GM18499 (cell line): ENCODE results near the gene EXOC6B.

Source experiments
- ATAC-seq: cut with Tn5 transposase; IDR thresholded peaks from one replicate; pipeline ENCODE4 v1.9.1; 2021; ENCODE audit warnings: moderate number of reproducible peaks; ENCODE audit not compliant: insufficient read depth, unreplicated experiment

Gene EXOC6B

DNA sequence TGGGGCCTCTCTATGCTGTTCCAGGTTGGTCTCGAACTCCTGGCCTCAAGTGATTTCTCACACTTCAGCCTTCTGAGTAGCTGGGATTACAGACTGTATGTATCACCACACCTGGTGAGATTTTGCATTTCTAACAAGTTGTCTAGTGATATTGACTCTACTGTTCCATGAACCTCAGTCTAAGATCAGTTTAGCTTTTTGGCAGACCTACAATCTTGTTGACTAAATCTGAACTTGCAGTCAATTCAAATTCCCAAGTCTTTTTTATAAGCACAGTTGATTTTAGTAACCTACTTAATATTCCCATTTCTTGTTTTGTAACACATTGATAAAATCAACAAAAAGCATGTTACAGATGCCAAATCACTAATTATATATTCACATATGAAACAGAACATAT lies 412.1 kb downstream of the EXOC6B start:
- no peak for ATAC-seq

DNA sequence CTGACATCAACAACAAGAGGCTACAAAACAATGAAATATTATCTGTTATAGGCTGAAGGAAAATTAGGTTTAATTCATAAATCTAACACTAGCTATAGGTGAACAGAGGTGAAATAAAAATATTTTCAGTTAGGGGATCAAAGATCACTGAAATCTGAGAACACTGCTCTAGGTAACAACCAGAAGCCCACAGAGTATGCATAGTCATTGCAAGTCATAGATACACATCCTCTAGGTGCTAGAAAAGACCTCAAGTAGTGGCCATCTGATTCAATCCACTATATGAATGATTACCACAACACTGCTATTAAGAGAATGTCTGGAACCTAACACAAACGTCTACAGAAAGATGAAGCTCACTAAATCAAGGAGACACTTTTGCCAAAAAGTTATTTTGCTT lies 413.6 kb downstream of the EXOC6B start:
- no peak for ATAC-seq

DNA sequence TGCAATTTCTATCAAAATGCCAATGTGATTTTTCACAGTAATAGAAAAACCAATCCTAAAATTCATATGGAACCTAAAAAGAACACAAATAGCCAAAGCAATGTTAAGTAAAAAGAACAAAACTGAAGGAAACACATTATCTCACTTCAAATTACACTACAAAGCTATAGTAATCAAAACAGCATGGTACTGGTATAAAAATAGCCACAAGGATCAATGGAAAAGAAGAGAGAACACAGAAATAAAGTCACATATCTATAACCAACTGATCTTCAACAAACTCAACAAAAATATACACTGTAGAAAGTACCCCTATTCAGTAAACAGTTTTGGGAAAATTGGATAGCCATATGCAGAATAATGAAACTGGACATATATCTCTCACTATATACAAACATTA lies 426.0 kb downstream of the EXOC6B start:
- ATAC-seq, result no peak

DNA sequence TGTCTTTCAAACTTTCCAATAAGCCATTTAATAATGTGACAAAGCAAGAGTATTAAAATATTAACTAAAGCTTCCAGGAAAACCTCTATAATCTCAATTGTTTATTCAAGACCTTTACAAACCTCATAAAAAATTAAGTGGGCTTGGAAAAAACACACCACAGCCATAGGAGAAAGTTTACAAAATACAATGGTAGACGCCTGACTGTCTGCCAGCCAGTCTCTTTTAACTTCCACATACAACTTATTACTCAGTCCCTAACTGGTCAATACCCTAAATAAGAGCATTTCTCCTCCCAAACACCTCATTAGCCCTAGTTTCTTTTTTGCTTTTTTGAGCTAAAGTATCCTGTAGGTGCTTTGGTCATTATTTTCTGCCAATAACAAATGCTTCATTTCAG lies 430.7 kb downstream of the EXOC6B start:
- ATAC-seq, result no peak

DNA sequence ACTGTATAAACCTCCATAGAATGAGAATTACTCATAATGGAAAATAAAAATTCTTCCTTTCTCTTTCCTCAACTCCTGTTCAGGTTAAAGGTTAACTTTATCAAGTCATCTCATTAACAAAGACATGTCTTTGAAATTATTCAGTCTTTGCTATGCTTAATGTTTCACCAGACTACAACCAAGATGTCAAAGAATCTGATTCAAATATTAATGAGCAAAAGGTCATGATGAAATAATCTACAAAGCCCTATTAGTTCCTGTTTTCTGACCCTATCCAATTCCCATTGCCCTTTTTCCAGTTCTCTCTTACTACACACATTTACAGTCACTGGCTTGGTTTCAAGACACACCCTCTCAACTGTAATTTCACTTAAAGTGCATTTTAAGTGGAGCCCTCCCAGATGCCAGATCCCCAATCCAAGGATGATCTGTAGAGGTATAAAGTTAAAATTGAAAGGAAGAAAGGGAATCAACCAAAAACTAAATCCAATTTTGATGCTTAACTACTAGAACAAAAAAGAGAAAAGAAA lies 431.2 kb downstream of the EXOC6B start:
- ATAC-seq, result no peak

DNA sequence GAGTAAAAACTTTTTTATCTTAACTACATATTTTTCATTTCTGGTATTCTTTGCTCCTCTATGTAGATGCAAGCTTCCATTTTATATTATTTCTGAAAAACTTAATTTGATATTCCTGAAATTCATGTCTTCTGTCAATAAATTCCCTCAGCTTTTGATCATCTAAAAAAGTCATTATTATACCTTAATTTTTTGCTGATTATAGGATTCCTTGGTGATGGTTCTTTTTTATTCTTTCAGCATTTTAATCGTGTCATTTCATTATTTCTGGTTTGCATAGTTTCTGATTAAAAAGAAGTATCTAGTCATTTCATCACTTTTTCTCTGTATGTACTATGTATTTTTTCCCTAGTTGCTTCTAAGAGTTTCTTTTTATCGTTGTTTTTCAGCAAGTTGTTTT lies 436.4 kb downstream of the EXOC6B start:
- ATAC-seq, result no peak

DNA sequence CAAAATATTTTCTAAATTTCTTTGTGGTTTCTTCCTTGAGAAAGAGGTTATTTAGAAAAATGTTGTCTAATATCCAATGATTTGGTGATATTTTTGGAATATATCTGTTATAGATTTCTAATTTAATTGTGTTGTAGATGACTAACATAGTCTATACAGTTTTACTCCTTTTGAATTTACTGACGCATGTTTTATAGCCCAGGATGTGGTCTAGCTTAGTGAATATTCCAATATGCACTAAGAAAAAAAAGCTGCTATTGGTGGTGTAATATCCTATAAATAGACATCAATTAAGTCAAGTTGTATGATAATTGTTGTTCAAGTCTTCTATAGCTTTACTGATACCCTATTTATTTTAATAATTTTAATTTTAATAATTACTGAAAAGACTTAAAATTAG lies 437.6 kb downstream of the EXOC6B start:
- no peak for ATAC-seq

DNA sequence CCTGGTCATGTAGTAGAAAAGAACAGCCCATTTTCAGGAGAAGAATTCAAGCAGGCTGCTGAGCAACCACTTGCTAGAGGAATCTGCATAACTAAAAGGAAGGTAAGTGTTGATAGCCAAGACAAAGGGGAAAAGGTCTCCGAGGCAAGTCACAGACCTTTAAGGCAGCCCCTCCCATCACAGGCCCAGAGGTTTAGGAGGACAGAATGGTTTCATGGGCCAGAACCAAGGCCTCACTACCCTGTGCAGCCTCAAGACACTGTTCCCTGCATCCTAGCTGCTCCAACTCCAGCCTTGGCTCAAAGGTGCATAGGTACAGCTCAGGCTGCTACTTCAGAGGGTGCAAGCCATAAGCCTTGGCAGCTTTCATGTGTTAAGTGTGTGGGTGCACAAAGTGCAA lies 439.5 kb downstream of the EXOC6B start:
- no peak for ATAC-seq

DNA sequence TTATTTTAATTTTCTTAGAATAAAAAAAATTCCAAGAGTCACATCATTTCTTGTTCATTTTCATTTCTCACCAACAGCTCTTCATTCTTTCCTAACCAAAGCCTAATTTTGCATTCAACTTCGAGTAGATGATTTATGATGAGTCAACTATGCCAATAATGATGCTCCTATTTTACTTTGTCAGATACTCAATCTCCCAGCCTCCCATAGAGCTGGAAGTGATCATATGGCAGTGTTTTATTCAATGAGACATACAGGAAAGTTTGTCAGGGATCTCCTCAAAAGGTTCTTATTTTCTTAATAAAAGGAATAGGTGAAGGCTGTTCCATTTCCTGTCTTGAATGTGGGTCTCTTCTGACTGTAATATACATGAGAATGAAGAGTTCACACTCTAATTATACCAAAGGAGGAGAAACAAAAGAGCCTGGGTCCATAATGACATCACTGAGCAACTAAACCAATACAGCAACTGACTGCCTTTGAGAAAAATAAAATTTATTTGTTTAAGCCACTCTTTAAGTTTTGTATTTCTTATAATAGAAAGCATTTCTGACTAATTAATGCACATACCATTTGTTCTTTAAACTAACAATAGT lies 447.0 kb downstream of the EXOC6B start:
- no peak for ATAC-seq

DNA sequence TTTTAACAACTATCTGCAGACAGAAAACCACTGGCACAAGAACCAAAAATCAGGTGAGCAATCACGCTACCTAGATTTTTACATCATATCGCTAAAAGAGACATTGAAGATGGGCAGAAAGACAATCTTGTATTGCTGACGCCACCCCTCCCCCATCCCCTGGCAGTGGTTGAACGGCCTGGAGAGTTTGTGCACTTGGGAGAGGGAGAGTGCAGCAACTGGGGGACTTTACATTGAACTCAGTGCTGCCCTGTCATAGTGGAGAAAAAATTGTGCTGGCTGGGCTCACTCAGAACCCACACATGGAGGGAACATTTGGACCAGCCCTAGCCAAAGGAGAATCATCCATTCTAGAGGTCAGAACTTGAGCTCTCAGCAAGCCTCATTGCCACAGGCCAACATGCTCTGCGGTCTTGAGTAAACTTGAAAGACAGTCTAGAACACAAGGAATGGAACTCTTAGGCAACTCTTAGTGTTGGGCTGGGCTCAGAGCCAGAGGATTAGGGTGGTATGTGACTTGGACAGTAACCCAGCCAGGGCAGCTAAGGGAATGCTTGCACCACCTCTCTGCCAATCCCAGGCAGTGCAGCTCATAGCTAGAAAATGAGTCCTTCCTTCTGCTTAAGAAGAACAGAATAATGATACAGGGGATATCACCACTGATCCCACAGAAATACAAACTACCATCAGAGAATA lies 458.2 kb downstream of the EXOC6B start:
- ATAC-seq, result no peak

DNA sequence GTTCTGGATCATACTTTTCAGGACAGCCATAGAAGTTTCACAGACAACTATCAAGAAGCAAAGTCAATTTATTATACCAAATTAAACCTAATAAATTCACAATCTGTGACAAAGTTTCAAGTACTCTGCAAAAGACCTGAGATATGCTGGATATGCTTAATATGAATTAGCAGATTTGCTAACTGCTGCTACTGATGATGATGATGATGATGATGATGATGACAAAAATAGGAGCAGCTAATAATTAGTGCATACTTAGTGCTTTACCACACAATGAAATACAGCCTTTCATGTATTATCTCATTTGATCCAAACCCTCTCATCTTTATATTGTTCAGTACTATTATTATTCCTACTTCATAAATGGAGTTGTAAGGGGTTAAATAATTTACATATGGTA lies 462.4 kb downstream of the EXOC6B start:
- no peak for ATAC-seq

DNA sequence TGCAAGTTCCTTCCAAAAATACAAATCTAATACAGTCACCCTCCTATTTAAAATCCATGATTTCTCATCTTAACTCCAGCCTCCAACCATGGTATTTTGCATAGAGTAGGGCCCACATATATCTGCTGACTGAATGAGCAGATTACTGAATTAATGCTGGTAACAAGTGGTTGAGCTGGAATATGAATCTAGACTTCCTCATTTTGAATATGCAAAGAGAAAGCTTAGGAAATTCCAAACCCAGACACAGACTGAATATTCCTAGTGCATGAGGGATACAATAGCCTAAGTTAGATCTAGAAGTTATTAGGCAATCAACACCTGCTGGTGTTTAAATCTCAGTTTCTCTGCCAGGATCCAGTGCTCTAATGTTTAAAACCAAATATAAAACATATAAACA lies 463.1 kb downstream of the EXOC6B start:
- ATAC-seq, result no peak

DNA sequence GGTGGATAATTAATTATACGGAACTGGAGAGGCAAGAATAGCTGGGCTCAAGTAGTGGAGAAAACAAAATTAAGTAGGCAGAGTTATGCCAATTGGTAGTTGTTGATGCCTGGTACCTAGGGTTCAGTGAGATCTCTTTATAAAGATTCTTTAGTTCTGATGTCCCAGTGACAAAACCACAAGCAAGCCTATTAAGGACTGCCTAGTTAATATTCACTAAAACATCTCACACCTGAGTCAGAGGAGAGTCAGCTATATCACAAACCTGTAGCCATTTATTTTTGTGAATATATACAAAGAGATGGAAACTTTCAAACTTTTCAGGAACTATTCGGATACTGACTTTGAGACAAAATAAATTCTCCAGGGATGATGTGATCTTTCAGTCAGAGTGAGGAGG lies 464.3 kb downstream of the EXOC6B start:
- no peak for ATAC-seq

DNA sequence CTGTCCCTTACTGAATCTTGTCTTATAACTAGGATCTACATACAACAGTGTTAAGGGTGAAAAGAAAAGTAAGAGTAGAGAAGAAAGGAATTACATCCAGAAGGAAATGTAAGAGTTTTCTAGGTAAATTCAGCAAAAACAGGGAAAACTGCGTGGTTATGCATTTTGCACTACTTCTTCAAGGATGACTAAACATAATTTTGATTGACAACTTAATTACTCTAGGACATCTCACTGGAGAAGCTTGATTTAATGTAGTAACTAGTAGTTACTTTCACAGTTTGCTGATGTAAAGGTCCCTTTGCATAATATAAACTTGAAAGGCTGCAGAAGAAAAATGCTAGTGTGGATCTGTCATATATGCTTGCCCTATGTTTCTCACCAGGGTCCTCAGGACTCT lies 464.8 kb downstream of the EXOC6B start:
- no peak for ATAC-seq

DNA sequence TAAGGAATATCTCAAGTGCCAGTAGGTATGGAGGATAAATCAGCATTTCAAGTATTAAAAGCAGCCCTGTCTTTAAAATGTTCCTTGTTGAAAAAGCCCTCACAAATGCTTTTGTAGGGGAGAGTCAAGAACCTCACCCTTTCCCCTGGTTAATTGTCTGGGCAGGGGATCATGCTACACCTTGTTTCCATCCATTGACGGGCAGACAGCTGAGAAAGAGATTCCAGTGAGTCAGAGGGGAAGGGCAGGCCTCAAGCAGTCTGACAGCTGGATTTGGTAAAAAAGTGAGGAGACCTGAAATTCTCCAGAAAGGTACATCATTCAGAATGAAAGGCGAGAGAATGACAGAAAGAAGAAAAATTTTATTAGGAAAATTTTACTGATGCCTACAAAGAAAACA lies 475.0 kb downstream of the EXOC6B start:
- no peak for ATAC-seq

DNA sequence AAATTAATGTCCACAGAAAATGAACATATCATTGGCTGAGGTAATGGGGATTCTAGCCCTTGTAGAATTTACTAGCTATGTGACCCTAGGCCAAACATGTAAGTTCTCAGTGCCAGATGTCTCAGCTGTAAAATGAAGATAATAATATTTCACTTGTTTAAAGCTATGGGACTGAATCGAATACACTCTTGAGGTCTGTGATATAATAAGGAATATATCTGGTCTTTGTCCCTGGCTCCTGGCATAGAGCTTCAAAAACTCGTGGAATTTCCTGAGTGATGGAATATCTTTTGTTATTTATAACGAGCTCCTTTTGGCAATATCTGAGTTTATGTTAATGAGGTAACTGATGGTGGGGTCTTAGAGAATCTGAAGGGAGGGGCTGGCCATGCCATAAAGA lies 476.8 kb downstream of the EXOC6B start:
- no peak for ATAC-seq

DNA sequence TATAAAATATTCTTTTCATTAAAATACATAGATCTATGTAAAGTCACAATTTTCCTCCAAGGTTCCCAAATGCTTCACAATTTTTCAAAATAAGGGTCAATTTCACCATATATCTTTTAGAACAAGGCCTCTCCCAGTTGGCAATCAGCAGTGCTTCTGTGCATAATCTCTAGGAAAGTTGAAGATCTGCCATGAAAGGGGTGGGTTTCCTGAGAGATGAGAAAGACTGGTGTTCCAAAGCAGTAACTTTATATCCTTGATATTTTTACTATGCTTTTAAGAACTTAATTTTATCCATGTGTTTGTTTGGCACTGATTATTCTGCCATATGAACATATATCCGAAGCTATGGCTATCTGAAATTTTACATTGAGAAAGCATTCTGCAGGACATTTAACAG lies 478.8 kb downstream of the EXOC6B start:
- no peak for ATAC-seq

DNA sequence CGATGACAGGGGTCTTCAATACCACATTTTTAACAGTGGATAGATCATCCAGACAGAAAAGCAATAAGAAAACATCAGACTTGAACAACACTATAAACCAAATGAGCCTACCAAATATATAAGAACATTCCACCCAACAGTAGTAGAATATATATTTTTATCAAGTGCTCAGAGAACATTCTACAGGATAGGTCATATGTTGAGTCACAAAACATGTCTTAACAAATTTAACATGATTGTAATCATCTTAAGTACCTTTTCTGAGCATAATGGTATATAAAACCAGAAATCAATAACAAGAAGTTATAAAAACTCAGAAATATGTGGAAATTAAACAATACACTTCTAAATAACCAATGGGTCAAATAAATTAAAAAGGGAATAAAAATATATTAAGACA lies 484.2 kb downstream of the EXOC6B start:
- no peak for ATAC-seq

DNA sequence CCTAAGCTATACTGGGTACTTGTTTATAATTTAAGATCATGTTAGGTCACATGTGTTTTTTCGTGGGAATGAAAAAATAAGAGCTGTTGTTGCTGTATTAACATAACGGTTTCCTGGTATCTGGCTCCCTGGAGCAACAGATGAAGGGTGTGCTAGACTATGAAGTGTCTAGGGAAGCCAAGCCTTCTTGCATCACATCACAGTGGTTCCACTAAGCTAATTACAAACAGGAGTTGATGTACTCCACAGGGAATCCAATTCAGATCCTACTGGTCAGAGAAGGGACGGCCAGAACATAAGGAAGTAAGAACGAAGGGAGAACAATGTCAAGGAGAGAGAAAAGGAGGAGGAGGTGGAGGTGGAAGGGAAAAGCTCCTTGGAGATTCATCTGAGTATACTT lies 485.2 kb downstream of the EXOC6B start:
- ATAC-seq, result no peak

DNA sequence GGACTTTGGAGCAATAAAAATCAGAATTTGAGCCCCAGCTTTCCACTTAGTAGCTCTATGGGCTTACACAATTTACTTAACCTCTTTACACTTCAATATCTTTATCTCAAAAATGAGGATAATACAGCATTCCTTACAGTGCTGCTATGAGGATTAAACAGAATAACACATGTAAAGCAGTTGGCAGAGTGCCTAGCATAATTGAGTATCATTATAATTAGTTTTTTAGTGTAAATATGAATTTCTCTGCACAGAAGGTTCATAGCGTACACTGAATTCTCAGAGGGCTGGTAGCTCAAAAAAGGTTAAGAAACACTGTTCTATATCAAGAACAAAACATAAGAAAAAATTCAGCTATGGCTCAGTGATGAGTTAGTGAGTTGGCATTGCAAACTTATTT lies 487.8 kb downstream of the EXOC6B start:
- ATAC-seq, result no peak

DNA sequence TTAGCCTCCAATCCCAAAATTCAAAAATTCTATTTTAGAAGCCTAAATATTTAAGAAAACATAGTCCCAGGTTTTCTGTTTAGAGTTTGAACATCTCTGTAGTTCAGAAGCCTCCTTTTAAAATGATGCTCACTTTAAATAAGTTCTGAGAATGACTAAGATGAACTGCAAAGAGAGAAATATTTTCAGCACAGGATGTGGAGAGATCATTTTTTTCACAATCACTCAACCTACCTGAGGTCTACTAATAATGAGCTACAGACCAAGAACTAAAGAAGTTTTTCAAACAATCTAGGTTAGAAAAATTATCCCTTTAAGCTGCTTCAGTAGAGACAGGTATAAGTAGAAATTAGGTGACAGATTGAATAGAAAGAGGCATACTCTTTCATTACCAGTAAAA lies 493.1 kb downstream of the EXOC6B start:
- no peak for ATAC-seq

DNA sequence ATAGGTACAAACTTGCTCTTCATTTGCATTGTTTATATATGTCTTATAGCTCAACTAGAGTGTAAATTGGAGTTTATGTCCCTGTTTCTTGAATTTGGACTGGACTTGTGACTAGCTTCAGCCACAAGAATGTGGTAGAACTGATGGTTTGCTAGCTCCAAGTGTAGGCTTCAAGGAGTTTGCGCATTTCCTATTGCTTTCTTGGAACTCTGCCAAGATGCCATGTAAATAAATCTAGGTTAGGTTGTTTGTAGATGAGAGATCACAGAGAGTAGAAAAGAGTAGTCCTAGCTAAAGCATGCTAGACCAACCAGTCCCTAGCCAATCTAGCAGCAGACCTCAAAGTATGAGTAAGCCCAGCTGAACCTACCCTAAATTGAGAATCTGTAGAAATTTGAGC lies 495.2 kb downstream of the EXOC6B start:
- ATAC-seq, result no peak
